Measurements from ENCODE around the gene MICAL3. TPM values are rescaled to one million over a fixed set of nuclear protein-coding genes. Genes with fewer than 3 reads are reported as not detected.

MICAL3 gene
- polyA plus RNA-seq, 1 of the 3 experiments (the other 2 are of a cell fraction) = 83.1 TPM

- Histone ChIP-seq H3K79me2 (ENCODE audit: insufficient read depth) (no peaks in the 10 kb centered on the region), H3K4me2 (no peak overlapping the region), H3K9me3 (no peaks in the 10 kb centered on the region), H2AFZ (ENCODE audit: low read depth) (no peak overlapping the region), H3K9ac (no peak overlapping the region), H3K27me3 (ENCODE audit: insufficient read depth) (no peaks in the 10 kb centered on the region), H3K4me1 (ENCODE audit: control insufficient read depth in 1 of 2, insufficient read depth in 2 of 2, low read depth in 1 of 2, low read length in 1 of 2) (peaks cover 0 to 41% of the 10 kb centered on the region in 2 experiments; a peak in 1 of 4 replicates), H3K9me2 (no peaks in the 10 kb centered on the region), H3K27ac (ENCODE audit: low read depth in 2 of 2, low read length in 1 of 2) (no peak overlapping the region), H3K4me3 (ENCODE audit: low read depth in 2 of 2, low read length in 1 of 2) (no peak overlapping the region), H3K36me3 (replicated peaks in 1 of 2; ENCODE audit: control insufficient read depth in 1 of 2, insufficient read depth in 2 of 2, low read length in 1 of 2) (peaks cover 0 to 65% of the 10 kb centered on the region in 2 experiments), H3F3A (replicated peaks; ENCODE audit: insufficient read depth) (no peaks in the 10 kb centered on the region), H4K20me1 (ENCODE audit: insufficient read depth) (0 out of 2 replicates have a peak, but pooled peaks cover 5% of the 10 kb centered on the region)
- TF ChIP-seq YY1 (IDR thresholded peaks at IDR 0.05; ENCODE audit: low read depth) = no peak
- TF ChIP-seq, protein P1, sequence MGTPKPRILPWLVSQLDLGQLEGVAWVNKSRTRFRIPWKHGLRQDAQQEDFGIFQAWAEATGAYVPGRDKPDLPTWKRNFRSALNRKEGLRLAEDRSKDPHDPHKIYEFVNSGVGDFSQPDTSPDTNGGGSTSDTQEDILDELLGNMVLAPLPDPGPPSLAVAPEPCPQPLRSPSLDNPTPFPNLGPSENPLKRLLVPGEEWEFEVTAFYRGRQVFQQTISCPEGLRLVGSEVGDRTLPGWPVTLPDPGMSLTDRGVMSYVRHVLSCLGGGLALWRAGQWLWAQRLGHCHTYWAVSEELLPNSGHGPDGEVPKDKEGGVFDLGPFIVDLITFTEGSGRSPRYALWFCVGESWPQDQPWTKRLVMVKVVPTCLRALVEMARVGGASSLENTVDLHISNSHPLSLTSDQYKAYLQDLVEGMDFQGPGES (IDR thresholded peaks at IDR 0.05; ENCODE audit: low read depth, low read length) = no peak
- no peak for TF ChIP-seq NRF1 (IDR thresholded peaks at IDR 0.05; ENCODE audit: low read depth, low read length)
- TF ChIP-seq FOXM1 (IDR thresholded peaks at IDR 0.05; ENCODE audit: low read depth) = no peak
- TF ChIP-seq USF1 (IDR thresholded peaks at IDR 0.05; ENCODE audit: borderline replicate concordance, low read depth) = no peak
- no peak for TF ChIP-seq TCF12 (IDR thresholded peaks at IDR 0.05)
- no peak for TF ChIP-seq RAD21 (IDR thresholded peaks at IDR 0.05; ENCODE audit: low read length)
- no peak for TF ChIP-seq NFIC (IDR thresholded peaks at IDR 0.05; ENCODE audit: borderline replicate concordance)
- no peak for TF ChIP-seq POLR2AphosphoS5 (IDR thresholded peaks at IDR 0.05; ENCODE audit: low read depth, low read length)
- TF ChIP-seq SMC3 (IDR thresholded peaks at IDR 0.05; ENCODE audit: low read depth, low read length) = no peak
- no peak for TF ChIP-seq RFX5 (IDR thresholded peaks at IDR 0.05; ENCODE audit: low read length)
- TF ChIP-seq ELF1 (IDR thresholded peaks at IDR 0.05) = no peak
- TF ChIP-seq, protein P2, sequence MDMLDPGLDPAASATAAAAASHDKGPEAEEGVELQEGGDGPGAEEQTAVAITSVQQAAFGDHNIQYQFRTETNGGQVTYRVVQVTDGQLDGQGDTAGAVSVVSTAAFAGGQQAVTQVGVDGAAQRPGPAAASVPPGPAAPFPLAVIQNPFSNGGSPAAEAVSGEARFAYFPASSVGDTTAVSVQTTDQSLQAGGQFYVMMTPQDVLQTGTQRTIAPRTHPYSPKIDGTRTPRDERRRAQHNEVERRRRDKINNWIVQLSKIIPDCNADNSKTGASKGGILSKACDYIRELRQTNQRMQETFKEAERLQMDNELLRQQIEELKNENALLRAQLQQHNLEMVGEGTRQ (IDR thresholded peaks at IDR 0.05; ENCODE audit: borderline replicate concordance, low read depth, low read length) = no peak
- TF ChIP-seq FOXJ3 (CRISPR knock-in tag; IDR thresholded peaks at IDR 0.05) = no peak
- DNase-seq = no peak
- 98% methylated on average over 6 of the region's 14 CpGs for WGBS (ENCODE audit: low lambda C conversion rate)
- CTCF ChIA-PET = no interaction called here
- POLR2A ChIA-PET = no interaction called here
These were observed 151.2 kb downstream of the MICAL3 start for GRCh38 chr22:17873116-17873515.

- Histone ChIP-seq H3F3A (replicated peaks; ENCODE audit: insufficient read depth) (no peaks in the 10 kb centered on the region), H3K4me2 (no peak overlapping the region), H3K9me2 (no peaks in the 10 kb centered on the region), H3K4me1 (ENCODE audit: control insufficient read depth in 1 of 2, insufficient read depth in 2 of 2, low read depth in 1 of 2, low read length in 1 of 2) (peaks cover 0 to 43% of the 10 kb centered on the region in 2 experiments; a peak in 1 of 4 replicates), H3K4me3 (ENCODE audit: low read depth in 2 of 2, low read length in 1 of 2) (no peak overlapping the region), H2AFZ (ENCODE audit: low read depth) (no peak overlapping the region), H4K20me1 (ENCODE audit: insufficient read depth) (0 out of 2 replicates have a peak, but pooled peaks cover 5% of the 10 kb centered on the region), H3K36me3 (replicated peaks in 1 of 2; ENCODE audit: control insufficient read depth in 1 of 2, insufficient read depth in 2 of 2, low read length in 1 of 2) (peaks cover 0 to 69% of the 10 kb centered on the region in 2 experiments), H3K9ac (no peak overlapping the region), H3K79me2 (ENCODE audit: insufficient read depth) (no peaks in the 10 kb centered on the region), H3K27ac (ENCODE audit: low read depth in 2 of 2, low read length in 1 of 2) (no peak overlapping the region), H3K27me3 (ENCODE audit: insufficient read depth) (no peaks in the 10 kb centered on the region), H3K9me3 (no peaks in the 10 kb centered on the region)
- ChIA-PET CTCF (no interaction called here), POLR2A (no interaction called here)
- 90% methylated on average over 7 of the region's 7 CpGs for WGBS (ENCODE audit: low lambda C conversion rate)
- DNase-seq = no peak
- no peak for TF ChIP-seq MXI1 (IDR thresholded peaks at IDR 0.05; ENCODE audit: low read depth, low read length)
- TF ChIP-seq, protein P3, sequence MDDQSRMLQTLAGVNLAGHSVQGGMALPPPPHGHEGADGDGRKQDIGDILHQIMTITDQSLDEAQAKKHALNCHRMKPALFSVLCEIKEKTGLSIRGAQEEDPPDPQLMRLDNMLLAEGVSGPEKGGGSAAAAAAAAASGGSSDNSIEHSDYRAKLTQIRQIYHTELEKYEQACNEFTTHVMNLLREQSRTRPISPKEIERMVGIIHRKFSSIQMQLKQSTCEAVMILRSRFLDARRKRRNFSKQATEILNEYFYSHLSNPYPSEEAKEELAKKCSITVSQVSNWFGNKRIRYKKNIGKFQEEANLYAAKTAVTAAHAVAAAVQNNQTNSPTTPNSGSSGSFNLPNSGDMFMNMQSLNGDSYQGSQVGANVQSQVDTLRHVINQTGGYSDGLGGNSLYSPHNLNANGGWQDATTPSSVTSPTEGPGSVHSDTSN (IDR thresholded peaks at IDR 0.05) = no peak
These were observed 151.9 kb downstream of the MICAL3 start for GRCh38 chr22:17872471-17872870.
